Measurements from ENCODE around the gene COQ9.
"Not testable (repeated sequence)": the region's sequence is repeated elsewhere in the genome, so short reads cannot be mapped to it uniquely, and the experiment has no call there.

COQ9 gene

GRCh38 chr16:57435838-57436237 is 11.4 kb upstream of the COQ9 start:
- no peak overlapping the region for H3K4me3 ChIP-seq (ENCODE audit: low read depth, low read length)
- DNase-seq (ENCODE audit: low read depth): no peak
- TF ChIP-seq CTCF (IDR thresholded peaks at IDR 0.05; ENCODE audit: low read depth, low read length, missing control alignments): no peak
- in situ Hi-C loops (cut with HindIII; ENCODE audit: low sequenced_read_pairs): no loop called here

GRCh38 chr16:57439947-57440346 is 7.3 kb upstream of the COQ9 start:
- DNase-seq (ENCODE audit: low read depth); H3K4me3 ChIP-seq (ENCODE audit: low read depth, low read length); in situ Hi-C loops (cut with HindIII; ENCODE audit: low sequenced_read_pairs): not testable (repeated sequence)

- DNase-seq (ENCODE audit: low read depth); H3K4me3 ChIP-seq (ENCODE audit: low read depth, low read length); in situ Hi-C loops (cut with HindIII; ENCODE audit: low sequenced_read_pairs): not testable (repeated sequence)
Measured at GRCh38 chr16:57440551-57440950, 6.7 kb upstream of the COQ9 start.

GRCh38 chr16:57444711-57445110 is 2.6 kb upstream of the COQ9 start:
- no peak overlapping the region for H3K4me3 ChIP-seq (ENCODE audit: low read depth, low read length)
- in situ Hi-C loops (cut with HindIII; ENCODE audit: low sequenced_read_pairs): no loop called here
- no peak for DNase-seq (ENCODE audit: low read depth)
- TF ChIP-seq CTCF (IDR thresholded peaks at IDR 0.05; ENCODE audit: low read depth, low read length, missing control alignments): no peak

GRCh38 chr16:57445510-57445909 is 1.8 kb upstream of the COQ9 start:
- DNase-seq (ENCODE audit: low read depth): no peak
- in situ Hi-C loops (cut with HindIII; ENCODE audit: low sequenced_read_pairs): no loop called here
- TF ChIP-seq CTCF (IDR thresholded peaks at IDR 0.05; ENCODE audit: low read depth, low read length, missing control alignments): no peak
- H3K4me3 ChIP-seq (ENCODE audit: low read depth, low read length): no peak overlapping the region

GRCh38 chr16:57446531-57447185 is 621 bp upstream of the COQ9 start:
- TF ChIP-seq CTCF (IDR thresholded peaks at IDR 0.05; ENCODE audit: low read depth, low read length, missing control alignments): no peak
- in situ Hi-C loops (cut with HindIII; ENCODE audit: low sequenced_read_pairs): no loop called here
- peak overlapping the region; percentile 76 for H3K4me3 ChIP-seq (ENCODE audit: low read depth, low read length)
- DNase-seq (ENCODE audit: low read depth): no peak

GRCh38 chr16:57452021-57452420 is 4.7 kb downstream of the COQ9 start:
- in situ Hi-C loops (cut with HindIII; ENCODE audit: low sequenced_read_pairs): no loop called here
- DNase-seq (ENCODE audit: low read depth): no peak
- TF ChIP-seq CTCF (IDR thresholded peaks at IDR 0.05; ENCODE audit: low read depth, low read length, missing control alignments): no peak
- H3K4me3 ChIP-seq (ENCODE audit: low read depth, low read length): no peak overlapping the region

All from astrocyte of the cerebellum (primary cell).